Regular cardiac myocyte (primary cell): Measurements from ENCODE around the gene UCMA. TPM values are rescaled to one million over a fixed set of nuclear protein-coding genes. Genes with fewer than 3 reads are reported as not detected.

ENCODE experiments used
- total RNA-seq: library from RNA; depleted of rRNA; stranded (reverse); fragments of >200 nt; gene quantifications from 2 replicates; pipeline ENCODE4 v1.2.3, GENCODE V29; 2014

UCMA gene
- not detected in 2 replicates for total RNA-seq

DNA sequence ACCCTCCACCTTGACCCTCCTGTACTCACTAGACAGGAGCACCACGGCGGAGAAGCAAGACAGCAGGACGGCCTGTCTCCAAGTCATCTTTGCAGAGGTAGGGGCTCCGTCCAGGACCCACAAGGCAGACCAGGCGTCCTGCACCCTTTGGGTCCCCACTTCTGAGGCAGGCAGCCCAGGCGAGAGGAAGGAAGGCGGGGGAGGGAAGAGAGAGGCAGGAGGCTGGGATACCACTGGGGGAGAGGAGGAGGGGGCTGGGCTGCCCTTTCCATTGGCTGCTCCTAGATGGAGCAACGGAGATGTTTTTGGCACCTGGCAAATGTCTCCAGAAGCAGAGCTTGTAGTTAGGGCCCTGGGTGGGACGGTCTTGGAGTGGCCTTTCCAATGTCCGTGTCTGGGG, at the start of gene UCMA:
UCMA (minus strand) TSS at position 203 of the 400 bp plus-strand sequence; CDS start at position 87, 116 bp downstream.

Other genes with a start within 250 kb of the UCMA start
- gene CCDC3, start 232.7 kb downstream of the UCMA start, total RNA-seq = 4.5 and 6.5 TPM in 2 replicates
- gene OPTN, start 134.2 kb downstream of the UCMA start, total RNA-seq = 74.2 and 130 TPM in 2 replicates
- 1.4 and 25.5 TPM in 2 replicates for gene MCM10, start 72.8 kb downstream of the UCMA start, total RNA-seq
- gene PHYH, start 65.7 kb upstream of the UCMA start, total RNA-seq = 18.6 and 24.0 TPM in 2 replicates
- 20.0 and 36.4 TPM in 2 replicates for gene SEPHS1, start 113.9 kb upstream of the UCMA start, total RNA-seq